ENCODE results near the gene TEF. TPM values are rescaled to one million over a fixed set of nuclear protein-coding genes. Genes with fewer than 3 reads are reported as not detected.

TEF gene
- total RNA-seq, 1 donor from 2014 or later: 13.9 TPM

GRCh38 chr22:41384128-41384527, 2.4 kb downstream of the TEF start:
- peaks cover 3% of the 10 kb centered on the region for H3K27me3 Mint-ChIP-seq (ENCODE audit: unreplicated experiment)

GRCh38 chr22:41387341-41387740, 5.6 kb downstream of the TEF start:
- DNase-seq: no peak
- H3K27me3 Mint-ChIP-seq (ENCODE audit: unreplicated experiment): peaks cover 3% of the 10 kb centered on the region
- no peak overlapping the region for H3K27ac Mint-ChIP-seq (ENCODE audit: unreplicated experiment)
- peaks cover 14% of the 10 kb centered on the region for H3K4me1 Mint-ChIP-seq (ENCODE audit: low read depth, unreplicated experiment)
- H3K36me3 Mint-ChIP-seq (ENCODE audit: unreplicated experiment): no peaks in the 10 kb centered on the region
- no peak for TF ChIP-seq CTCF (IDR thresholded peaks at IDR 0.05; ENCODE audit: partially characterized antibody, unreplicated experiment)
- peaks cover 8% of the 10 kb centered on the region for H3K9me3 Mint-ChIP-seq (ENCODE audit: unreplicated experiment)
- no peak overlapping the region for H3K4me3 Mint-ChIP-seq (ENCODE audit: unreplicated experiment)

More at GRCh38 chr22:41384128-41384527, 2.4 kb downstream of the TEF start:
- Mint-ChIP-seq H3K27ac (ENCODE audit: unreplicated experiment) (peak overlapping the region; percentile 49), H3K36me3 (ENCODE audit: unreplicated experiment) (no peaks in the 10 kb centered on the region), H3K9me3 (ENCODE audit: unreplicated experiment) (peaks cover 8% of the 10 kb centered on the region), H3K4me3 (ENCODE audit: unreplicated experiment) (peak overlapping the region; percentile 81), H3K4me1 (ENCODE audit: low read depth, unreplicated experiment) (peaks cover 14% of the 10 kb centered on the region)
- DNase-seq: no peak
- no peak for TF ChIP-seq CTCF (IDR thresholded peaks at IDR 0.05; ENCODE audit: partially characterized antibody, unreplicated experiment)

GRCh38 chr22:41394012-41394356, 12.2 kb downstream of the TEF start:
- no peaks in the 10 kb centered on the region for H3K36me3 Mint-ChIP-seq (ENCODE audit: unreplicated experiment)
- no peaks in the 10 kb centered on the region for H3K27me3 Mint-ChIP-seq (ENCODE audit: unreplicated experiment)
- no peaks in the 10 kb centered on the region for H3K4me1 Mint-ChIP-seq (ENCODE audit: low read depth, unreplicated experiment)
- no peak overlapping the region for H3K4me3 Mint-ChIP-seq (ENCODE audit: unreplicated experiment)
- no peaks in the 10 kb centered on the region for H3K9me3 Mint-ChIP-seq (ENCODE audit: unreplicated experiment)
- DNase-seq: no peak
- no peak for TF ChIP-seq CTCF (IDR thresholded peaks at IDR 0.05; ENCODE audit: partially characterized antibody, unreplicated experiment)
- H3K27ac Mint-ChIP-seq (ENCODE audit: unreplicated experiment): no peak overlapping the region

- no peak for TF ChIP-seq CTCF (IDR thresholded peaks at IDR 0.05; ENCODE audit: partially characterized antibody, unreplicated experiment)
- Mint-ChIP-seq H3K36me3 (ENCODE audit: unreplicated experiment) (no peaks in the 10 kb centered on the region), H3K4me3 (ENCODE audit: unreplicated experiment) (no peak overlapping the region)
These were observed 13.9 kb downstream of the TEF start for GRCh38 chr22:41395531-41396240.

GRCh38 chr22:41397143-41397811, 15.5 kb downstream of the TEF start:
- no peak overlapping the region for H3K27ac Mint-ChIP-seq (ENCODE audit: unreplicated experiment)
- peaks cover 1% of the 10 kb centered on the region for H3K9me3 Mint-ChIP-seq (ENCODE audit: unreplicated experiment)
- H3K36me3 Mint-ChIP-seq (ENCODE audit: unreplicated experiment): no peaks in the 10 kb centered on the region
- H3K4me3 Mint-ChIP-seq (ENCODE audit: unreplicated experiment): no peak overlapping the region
- DNase-seq: no peak
- H3K4me1 Mint-ChIP-seq (ENCODE audit: low read depth, unreplicated experiment): peaks cover 5% of the 10 kb centered on the region
- H3K27me3 Mint-ChIP-seq (ENCODE audit: unreplicated experiment): no peaks in the 10 kb centered on the region
- no peak for TF ChIP-seq CTCF (IDR thresholded peaks at IDR 0.05; ENCODE audit: partially characterized antibody, unreplicated experiment)

More at GRCh38 chr22:41395531-41396240, 13.9 kb downstream of the TEF start:
- Mint-ChIP-seq H3K27ac (ENCODE audit: unreplicated experiment) (no peak overlapping the region), H3K27me3 (ENCODE audit: unreplicated experiment) (no peaks in the 10 kb centered on the region), H3K9me3 (ENCODE audit: unreplicated experiment) (peaks cover 1% of the 10 kb centered on the region), H3K4me1 (ENCODE audit: low read depth, unreplicated experiment) (no peaks in the 10 kb centered on the region)
- no peak for DNase-seq

All from glutamatergic neuron (in vitro differentiated cells).